Hepatocyte (in vitro differentiated cells): Measurements from ENCODE around the gene TFF1.

Experiments used
- CTCF ChIP-seq: fragments of 200-600 bp; sonication (generic); IDR thresholded peaks from 2 replicates; pipeline ENCODE4 v1.5.1; 2016; ENCODE audit warnings: antibody characterized with exemption, mild to moderate bottlenecking; ENCODE audit not compliant: poor library complexity
- EZH2phosphoT487 ChIP-seq: fragments of 200-600 bp; sonication (generic); IDR thresholded peaks from one replicate; pipeline ENCODE4 v1.6.1; 2018; ENCODE audit warnings: antibody characterized with exemption, mild to moderate bottlenecking, low read depth, moderate library complexity; ENCODE audit not compliant: unreplicated experiment, severe bottlenecking

GRCh38 chr21:42330380-42331371 is 35.7 kb downstream of the TFF1 start:
- TF ChIP-seq EZH2phosphoT487 (no peak), CTCF (no peak)
